CD1c-positive myeloid dendritic cell (primary cell): ENCODE measurements around the gene RGS3.
A peak's percentile ranks its signal among the peaks of the same experiment; 100 is the strongest.

Source experiments
- DNase-seq: peaks from one replicate; pipeline ENCODE4 v3.0.0-alpha.2; 2016; ENCODE audit errors: extremely low spot score

Gene RGS3

DNA sequence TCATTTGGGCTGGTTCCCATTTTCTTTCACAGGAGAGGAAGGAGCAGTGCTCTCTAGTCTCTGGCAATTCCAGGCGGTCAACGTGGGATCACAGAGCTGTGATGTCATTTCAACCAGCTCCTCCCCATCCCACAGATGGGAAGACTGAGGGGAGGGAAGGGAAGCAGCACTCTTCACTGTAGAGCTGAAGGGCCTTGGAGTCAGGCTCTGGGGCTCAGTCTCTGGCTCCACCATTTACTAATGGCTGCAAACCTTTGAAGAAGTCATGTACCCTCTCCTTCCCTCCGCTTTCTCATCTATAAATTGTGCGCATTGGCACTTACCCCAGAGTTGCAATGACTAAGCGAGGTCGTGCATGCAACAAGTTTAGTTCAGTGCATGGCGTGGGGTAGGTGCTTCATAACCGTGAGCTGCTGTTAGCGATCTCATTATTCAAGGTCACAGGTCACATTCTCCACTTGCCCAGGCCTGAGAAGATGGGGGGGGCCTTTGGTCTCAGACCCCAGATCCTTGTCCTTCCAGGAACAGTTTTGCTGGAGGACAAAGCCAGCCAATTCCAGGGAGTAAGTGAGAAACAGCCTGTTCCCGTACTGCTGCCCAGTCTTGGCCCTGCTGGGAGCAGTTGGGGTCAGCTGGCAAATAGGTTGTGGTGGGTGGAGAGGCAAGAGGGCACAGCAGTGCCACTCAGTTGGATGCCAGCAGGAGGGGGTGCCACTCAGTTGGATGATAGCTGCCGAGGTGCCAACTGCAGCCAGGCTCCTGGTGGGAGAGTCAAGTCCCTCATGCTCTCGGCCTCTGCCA is 136.7 kb downstream of the RGS3 start:
- DNase-seq = peak; percentile 38

DNA sequence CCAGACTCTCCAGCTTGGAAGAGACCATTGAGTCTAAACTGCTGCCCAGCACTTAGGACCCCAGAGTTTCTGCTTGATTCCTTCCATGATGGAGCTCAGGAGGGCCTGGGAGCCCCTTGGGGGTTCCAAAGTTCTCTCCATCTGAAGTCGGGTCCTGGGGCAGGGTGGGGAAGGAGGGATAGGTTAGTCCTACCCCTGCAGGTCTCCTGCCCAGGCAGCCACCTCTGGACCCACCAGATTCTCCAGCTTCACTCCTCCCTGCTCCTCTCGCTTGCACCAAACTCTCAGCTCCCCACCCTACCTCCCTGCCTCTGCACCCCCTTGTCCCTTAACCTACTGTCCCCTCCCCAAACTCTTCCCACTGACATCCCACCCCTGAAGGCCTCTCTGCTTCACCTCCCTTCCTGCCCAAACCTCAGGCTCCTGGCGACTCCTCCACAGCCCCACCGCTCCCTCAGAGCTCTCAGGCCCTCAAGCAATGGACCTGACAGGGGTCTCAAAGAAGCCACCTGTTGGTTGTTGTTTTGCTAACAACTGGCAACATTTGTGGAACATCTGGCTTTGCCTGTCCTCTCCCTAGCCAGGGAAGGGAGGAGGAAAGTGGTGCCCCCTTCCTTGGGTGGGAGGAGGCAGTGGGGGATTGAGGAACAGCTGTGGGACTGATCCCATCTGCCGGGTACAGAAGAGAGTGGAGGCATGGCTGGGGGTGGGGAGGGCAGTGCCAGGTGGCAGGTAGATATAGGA is 137.5 kb downstream of the RGS3 start:
- no peak for DNase-seq

DNA sequence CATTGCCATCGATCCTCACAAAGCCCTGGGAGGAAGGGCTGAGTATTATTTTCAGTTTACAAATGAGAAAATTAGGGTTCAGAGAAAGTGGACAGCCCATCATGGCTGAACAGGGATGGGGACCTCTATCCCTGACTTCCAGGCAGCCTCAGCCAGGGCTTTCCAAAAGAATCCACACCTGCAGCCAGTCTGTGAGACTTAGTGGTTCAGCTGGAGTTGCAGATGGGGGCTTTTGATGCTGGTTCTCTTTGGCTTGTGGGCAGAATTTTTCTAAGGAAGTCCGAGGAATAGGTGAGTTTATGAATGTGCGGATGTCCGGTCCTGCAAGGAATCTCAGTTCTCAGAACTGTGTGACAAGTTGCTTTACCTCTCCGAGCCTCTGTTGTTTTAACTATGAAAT is 138.1 kb downstream of the RGS3 start:
- DNase-seq = no peak

DNA sequence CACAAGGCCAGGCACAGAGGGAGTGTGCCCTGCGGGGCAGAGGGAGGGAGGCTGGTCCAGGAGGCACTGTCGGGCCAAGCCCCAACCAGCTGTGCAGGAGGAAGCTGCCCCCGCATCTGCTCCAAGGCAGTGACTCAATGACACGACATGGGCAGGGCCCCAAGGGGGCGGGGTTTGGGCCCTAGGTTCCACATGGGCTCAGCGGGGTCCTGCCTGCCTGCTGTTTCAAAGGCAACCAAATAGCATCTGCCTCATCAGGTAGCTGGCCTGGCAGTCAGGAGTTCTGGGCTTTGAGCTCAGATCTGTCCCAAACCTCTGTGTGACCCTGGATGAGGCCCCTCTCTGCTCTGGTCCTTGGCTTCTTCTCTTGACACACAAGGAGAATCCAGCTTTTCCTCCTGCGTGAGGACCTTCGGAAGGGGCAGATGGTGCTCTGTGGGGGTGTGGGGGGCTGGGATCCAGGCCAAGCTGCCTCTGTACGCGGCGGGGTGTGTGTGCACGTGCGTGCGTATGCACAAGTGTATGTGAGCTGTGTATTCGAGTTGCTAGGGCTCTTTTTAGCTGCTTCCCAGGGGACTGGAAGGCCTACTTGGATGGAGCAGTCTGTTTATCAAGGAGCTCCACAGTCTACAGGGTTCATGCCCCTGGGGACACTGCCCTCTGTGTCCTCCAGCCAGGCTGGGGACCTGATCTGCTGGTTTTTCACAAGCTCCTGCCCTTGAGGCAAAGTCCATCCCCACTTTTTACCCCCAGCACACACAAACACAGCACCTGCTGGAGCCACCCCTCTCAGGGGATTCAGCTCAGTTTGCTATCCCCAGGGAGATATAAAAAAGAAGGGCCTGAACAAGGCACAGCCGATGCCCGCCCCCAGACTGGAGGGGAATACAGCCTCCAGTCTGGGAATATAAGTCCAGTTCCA is 138.9 kb downstream of the RGS3 start:
- peak; percentile 86 for DNase-seq

DNA sequence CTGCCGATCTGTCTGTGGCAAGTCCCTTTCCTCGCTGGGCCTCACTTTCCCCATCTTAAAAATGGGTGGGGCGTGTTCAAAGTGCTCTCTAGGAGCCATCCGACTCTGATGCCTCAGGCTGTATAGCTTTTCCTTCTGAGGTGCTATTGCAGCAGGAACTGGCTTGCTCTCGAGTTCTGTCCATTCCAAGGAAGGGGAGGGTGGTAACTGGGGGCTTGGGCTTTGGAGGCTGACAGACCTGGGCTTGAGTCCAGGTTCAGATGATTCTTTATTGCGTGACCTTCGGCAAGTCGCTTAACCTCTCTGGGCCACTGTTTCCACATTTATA is 139.5 kb downstream of the RGS3 start:
- no peak for DNase-seq

DNA sequence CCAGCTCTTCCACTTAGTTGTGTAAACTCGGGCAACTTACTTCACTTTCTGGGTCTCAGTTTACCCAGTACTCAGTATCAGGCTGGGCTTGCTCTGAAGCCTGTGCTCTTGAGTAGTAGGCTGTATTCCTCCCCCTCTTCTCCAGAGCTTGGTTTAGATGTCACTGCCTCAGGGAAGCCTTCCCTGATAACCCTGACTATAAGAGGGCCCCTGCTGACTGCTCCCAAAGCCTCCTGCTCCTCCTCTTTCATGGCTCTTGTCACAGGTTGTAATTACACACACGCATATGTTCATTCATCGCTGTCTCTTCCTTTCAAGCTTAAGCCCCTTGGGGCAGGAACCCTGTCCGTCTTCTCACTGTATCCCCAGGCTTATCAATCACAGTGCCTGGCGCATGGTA is 140.2 kb downstream of the RGS3 start:
- DNase-seq = no peak

DNA sequence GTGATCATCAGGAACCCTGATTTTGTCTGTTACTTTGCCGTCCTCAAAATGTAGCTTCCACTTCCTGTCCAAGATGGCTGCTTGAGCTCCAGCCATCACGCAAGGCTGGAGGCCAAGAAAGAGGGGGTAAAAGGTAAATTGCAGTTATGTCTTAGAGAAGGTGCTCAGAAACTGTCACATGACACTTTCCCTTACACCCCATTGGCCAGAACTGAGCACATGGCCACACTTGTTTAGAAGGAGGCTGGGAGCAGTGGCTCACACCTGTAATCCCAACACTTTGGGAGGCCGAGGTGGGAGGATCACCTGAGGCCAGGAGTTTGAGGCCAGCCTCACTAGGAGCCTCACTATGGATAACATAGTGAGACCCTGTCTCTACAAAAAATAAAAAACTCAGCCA is 140.9 kb downstream of the RGS3 start:
- no peak for DNase-seq

DNA sequence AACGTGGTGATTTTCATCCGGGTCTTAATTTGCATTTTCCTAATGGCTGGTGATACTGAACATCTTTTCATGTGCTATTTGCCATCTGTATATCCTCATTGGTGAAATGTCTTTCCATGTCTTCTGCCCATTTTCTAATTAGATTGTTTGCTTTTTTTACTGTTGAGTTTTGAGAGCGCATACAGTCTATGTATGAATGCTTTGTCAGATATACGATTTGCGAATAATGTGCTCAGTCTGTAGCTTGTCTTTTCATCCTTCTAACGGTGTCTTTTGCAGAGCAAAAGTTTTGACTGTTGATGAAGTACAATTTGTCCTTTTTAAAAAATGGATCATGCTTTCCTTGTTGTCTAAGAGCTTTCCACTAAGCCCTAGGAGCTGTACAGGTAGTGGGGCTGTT is 143.0 kb downstream of the RGS3 start:
- no peak for DNase-seq

DNA sequence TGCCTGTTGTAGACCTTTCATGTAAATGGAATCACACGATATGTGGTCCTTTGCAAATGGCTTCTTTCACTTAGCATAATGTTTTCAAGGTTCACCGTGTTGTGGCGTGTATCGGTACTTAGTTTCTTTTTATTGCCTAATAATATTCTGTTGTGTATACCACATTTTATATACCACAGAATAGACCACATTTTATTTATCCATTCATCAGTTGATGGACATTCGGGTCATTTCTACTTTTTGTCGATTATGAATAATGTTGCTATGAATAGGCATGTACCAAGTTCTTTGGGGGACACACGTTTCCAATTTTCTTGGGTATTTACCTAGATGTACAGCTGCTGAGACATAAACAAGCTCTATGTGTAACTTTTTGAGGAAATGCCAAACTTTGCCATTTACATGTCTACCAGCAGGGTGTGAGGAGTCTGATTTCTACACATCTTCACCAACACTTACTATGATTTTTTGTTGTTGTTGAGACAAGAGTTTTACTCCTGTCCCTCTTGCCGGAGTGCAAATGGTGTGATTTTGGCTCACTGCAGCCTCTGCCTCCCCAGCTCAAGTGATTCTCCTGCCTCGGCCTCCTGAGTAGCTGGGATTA is 144.7 kb downstream of the RGS3 start:
- DNase-seq = no peak

DNA sequence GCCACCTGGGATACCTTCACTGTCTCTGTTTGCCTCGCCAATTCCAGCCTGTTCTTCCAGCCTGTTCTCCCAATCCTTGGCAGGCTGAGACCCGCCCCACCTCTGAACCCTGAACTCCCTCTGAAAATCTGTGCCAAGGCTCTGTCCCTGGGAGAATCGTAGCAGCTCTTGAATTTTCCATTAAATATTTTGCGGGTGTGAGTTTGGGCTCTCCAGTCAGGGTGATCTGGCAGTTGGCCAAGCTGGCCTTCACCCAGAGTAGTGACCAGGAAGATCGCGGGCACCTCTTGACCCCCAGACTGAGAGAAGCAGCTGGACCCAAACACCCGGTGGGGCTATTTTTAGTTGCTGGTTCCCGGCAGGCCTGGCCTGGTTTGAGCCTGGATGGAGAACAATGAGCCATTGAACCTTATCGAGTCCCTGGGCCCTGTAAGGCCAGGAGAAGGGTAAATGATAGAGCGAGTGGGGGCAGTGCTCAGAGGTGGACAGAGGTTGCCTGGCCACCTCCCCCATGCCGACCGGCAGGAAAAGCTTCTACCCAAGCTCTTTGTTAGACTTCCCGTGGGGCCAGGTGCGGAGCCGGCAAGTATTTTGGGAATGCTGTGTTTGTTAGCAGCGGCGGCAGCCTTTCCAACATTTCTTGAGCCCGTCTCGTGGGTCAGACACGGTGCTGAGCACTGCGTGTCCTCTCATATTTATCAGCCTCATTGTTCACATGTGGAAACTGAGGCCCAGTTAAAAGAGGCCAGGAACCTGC is 146.2 kb downstream of the RGS3 start:
- no peak for DNase-seq

DNA sequence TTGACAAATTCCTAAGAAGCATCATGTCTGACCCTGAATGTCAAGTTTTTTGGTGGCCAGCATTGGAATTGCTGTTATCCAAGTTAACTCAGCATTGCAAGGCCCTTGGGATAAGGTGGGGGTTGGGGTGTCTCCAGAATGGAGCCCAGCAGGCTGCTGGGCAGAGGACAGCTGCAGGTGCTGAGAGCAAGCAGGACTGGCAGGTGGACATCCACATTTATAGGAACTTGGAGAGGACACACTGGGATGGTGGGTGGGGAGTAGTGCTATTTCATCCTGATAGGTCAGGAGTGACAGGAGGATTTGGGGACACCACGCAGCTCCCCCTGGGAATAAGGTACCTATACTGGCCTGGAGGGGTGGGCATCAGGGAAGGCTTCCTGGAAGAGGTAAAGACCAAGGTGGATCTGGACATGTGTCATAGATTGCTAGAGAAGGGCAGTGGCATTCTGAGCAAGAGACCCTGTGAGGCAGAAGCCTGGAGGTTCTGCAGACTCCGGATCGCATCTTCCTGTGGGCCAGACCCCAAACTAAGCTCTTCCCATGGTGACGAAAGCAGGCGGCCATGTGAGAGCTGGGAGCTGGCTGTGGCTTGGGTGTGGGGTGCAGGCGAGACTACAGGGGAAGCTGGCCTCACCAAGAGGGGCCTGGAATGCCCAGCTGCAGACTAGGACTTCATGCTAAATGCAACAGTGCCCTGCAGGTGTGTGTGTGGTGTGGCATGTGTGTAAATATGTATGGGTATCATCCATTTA is 148.1 kb downstream of the RGS3 start:
- no peak for DNase-seq

DNA sequence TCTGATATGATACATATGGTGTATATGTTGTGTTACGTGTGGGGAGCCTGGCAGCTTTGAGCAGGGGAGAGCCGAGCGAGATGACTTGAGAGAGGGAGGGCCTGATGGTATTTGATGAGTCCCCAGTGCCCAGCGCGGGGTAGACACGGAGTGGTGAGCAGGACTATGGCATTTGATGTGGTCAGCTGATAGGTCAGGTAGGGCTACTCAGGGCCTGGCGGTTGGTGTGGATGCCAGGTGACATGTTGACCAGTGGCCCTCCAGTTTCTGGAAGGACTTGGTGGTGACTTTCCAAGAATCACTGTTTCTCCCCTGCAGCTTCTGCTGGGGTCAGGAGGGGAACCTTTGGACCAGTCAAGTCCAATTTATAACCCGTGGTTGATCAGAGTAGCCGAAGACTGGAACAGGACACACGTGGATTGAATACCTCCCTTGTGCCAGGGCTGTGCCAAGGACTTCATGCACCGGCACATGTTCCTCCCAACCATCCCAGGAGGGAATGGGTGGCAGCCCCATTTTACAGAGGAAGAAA is 148.8 kb downstream of the RGS3 start:
- no peak for DNase-seq

DNA sequence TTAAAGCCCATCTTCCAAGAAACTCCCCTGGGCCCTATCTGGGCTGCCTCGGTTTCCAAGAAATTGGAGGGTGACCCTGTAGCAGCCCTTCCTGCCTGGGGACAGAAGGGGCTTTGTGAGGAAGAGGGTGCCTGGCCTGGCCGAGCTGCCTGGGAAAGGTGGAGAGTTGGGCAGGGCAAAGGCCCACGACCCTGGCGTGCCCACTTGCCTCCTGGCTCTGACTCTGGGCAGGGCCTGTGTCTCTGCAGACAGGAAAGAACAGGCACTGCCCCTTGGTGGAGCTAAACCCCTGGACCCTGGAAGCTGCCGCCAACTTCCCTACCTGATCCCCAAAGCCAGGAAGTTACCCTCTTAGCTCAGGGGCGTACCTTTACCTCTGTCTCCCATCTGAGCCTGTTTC is 149.3 kb downstream of the RGS3 start:
- no peak for DNase-seq

DNA sequence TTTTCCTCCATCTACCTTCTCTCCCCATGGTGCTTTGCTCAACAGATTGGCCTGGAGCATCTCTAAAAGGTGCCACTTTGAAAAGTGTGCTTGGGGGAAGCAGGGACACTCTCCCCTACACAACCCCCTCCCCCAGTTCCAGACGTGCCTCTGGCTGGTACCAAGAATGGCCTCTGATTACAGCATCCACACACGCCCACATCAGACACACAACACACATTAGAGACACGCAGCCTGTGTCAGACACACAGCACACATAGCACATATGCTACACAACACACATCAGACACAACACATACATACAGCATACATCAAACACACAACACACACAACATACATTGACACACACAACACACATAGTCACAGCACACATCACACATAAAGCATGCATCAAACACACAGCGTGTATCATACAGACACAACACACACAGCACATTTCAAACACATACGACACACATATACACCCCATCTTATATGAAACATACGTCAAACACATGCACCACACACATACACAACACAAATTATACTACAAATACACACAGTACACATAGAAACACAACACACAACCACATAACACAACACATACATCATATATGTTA is 150.4 kb downstream of the RGS3 start:
- DNase-seq = no peak

DNA sequence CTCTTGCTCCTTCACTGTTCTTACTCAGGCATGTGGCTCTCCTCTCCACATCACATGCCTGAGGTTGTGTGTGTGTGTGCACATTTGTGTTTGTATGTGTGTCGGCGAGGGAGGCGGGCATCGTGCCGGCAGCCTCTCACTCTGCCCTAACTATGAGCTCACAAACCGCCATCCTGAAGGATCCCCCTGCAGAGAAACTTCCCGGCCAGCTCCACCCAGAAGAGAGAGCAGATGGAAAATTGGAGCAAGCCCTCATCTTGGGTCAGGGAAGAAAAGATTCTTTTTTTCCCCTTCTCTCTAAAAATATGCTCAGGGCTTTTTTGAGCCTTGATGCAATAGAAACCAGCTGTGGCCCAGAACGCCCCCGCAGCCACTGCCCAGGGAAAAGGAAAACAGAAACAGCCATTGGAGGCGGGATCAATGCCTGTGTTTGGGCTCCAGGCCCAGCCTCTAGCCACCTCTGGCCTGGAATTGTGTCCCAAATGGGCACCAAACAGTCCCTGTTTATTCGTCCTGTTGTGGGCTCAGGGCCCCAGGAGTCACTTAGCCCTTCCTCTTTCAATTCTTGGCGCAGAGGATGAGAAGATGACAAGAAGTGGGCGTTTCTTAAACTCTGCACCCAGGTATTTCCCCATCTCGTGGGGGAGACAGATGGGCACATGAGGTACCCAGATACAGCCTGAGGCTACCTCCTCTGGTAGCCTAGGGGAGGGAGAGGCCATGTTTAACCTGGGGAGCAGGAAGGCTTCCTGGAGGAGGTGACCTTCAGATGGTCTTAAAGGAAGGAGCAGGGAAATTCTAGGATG is 151.5 kb downstream of the RGS3 start:
- DNase-seq = peak; percentile 31

DNA sequence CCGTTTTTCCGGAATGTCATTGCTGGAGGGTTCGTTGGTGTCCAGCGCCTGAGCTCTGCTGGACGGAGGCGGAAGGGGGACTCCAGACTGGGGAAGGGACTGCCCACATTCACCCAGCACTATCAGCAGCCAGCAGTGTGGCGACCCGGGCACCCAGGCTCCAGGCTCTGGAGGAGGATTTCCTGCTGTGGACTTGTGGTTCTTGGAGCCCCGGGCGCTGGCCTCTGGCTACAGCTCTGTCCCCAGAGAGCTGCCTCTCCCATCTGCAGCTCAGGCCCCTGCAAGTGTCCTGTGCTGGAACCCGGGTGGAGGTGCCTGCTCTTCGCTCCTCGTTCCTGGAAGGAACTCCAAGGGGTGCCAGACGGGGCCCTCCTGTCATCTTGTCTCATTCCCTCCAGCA is 152.6 kb downstream of the RGS3 start:
- no peak for DNase-seq

DNA sequence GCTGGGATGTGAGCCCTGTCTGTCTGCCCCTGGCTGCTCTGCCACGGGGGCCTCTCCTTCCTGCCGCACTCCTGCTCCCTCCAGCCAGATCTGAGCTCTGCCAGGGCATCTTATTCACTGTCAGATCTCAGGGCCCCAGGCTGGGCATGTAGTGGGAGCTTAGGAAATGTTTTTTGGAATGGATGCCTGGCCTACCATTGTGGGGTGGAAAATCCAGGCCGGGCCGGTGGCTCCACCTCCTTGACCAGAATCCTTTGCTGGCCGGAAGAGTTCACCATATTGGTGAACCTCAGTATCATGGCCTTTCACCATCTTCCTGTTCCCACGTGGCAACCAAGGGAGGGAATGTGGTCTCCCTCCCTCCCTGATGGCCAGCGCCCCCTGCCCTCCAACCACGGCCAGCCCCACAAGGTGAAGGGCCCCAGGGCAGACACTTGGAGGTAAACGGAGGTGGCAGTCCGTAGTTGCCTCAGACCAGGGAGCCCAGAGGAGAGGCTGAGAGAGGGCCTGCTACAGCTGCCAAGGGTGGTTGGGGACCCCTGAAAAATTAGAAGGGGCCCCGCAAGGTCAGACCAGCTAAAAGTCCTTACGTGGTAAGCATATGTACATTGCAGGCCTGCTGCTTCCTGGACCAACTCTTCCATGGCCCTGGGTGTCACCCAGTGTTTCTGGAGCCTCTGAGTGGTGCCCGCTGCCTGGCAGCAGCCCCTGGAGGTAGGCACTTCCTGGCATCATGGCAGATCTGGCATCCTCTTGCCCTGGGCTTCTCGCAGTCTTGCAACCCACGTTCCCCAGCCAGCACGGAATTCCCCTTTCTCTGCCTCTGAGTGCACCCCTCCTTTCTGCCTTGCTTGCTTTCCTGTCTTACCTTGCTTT is 153.3 kb downstream of the RGS3 start:
- DNase-seq = no peak

DNA sequence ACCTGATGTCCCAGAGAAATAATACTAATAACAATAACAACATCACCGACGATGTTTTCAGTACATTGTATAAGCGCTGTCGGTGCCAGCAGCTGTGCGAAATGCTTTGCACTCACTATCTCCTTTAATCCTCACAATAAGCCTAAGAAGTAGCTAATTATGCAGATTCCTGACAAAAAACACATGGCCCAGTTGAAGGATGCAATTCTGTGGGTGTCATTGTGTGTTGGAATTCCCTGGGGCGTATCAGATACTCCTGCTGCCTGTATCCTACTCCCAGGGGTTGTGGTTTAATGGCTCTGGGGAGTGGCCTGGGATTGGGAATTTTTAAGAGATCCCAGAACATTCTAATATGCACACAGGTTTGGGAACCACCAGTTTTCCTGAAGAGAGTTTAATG is 154.0 kb downstream of the RGS3 start:
- DNase-seq = no peak
